ENCODE results near the gene GPER1. TPM values are rescaled to one million over a fixed set of nuclear protein-coding genes. Genes with fewer than 3 reads are reported as not detected.

GPER1 gene
- total RNA-seq, 1 experiment from 2014 or later = 2.9 TPM

GRCh38 chr7:1099154-1099542, 11.2 kb downstream of the GPER1 start:
- intact Hi-C loops (cut with micrococcal nuclease; ENCODE audit: unreplicated experiment) (no loop called here), in situ Hi-C loops (cut with HindIII; ENCODE audit: low pct_unique_long_range_greater_than_20kb, low sequenced_read_pairs) (no loop called here)
- POLR2A ChIA-PET = no interaction called here
- H3K9me3 ChIP-seq (ENCODE audit: control insufficient read depth, insufficient read depth, low read depth, low read length) = no peaks in the 10 kb centered on the region
- CTCF ChIA-PET = no interaction called here
- H3K36me3 ChIP-seq (ENCODE audit: control insufficient read depth, insufficient read depth, low read length) = no peaks in the 10 kb centered on the region
- peaks cover 4% of the 10 kb centered on the region; the same call in 1 of the 2 replicates for H3K4me1 ChIP-seq (ENCODE audit: control insufficient read depth, insufficient read depth, low read length)
- no peak overlapping the region for H3K4me3 ChIP-seq (ENCODE audit: low read depth in 2 of 2, low read length in 2 of 2)
- no TSS peak for BruUV-seq (replicated peaks)
- H3K27ac ChIP-seq (ENCODE audit: low read length) = no peak overlapping the region
- no peak for ATAC-seq
- DNase-seq (ENCODE audit: low read depth, low spot score) = no peak
- TF ChIP-seq REST (IDR thresholded peaks at IDR 0.05; ENCODE audit: insufficient read depth in 1 of 2, low read depth in 2 of 2, low read length in 1 of 2) = no peak
- no peak for TF ChIP-seq TCF7L2 (IDR thresholded peaks at IDR 0.05; ENCODE audit: low read depth, low read length)
- TF ChIP-seq SIN3A (IDR thresholded peaks at IDR 0.05; ENCODE audit: borderline replicate concordance, insufficient read depth, low read depth, low read length) = no peak
- TF ChIP-seq POLR2AphosphoS5 (IDR thresholded peaks at IDR 0.05; ENCODE audit: low read depth, low read length) = no peak
- TF ChIP-seq CTCF (IDR thresholded peaks at IDR 0.05) = no peak
- H3K27me3 ChIP-seq (ENCODE audit: control insufficient read depth, insufficient read depth, low read length) = no peaks in the 10 kb centered on the region

- no TSS peak for BruUV-seq (replicated peaks)
- H3K9me3 ChIP-seq (ENCODE audit: control insufficient read depth, insufficient read depth, low read depth, low read length) = no peaks in the 10 kb centered on the region
- in situ Hi-C loops (cut with HindIII; ENCODE audit: low pct_unique_long_range_greater_than_20kb, low sequenced_read_pairs) (no loop called here), intact Hi-C loops (cut with micrococcal nuclease; ENCODE audit: unreplicated experiment) (no loop called here)
- ChIA-PET CTCF (no interaction called here), POLR2A (no interaction called here)
- no peak for ATAC-seq
- peaks cover 4% of the 10 kb centered on the region; the same call in 1 of the 2 replicates for H3K4me1 ChIP-seq (ENCODE audit: control insufficient read depth, insufficient read depth, low read length)
- TF ChIP-seq CTCF (IDR thresholded peaks at IDR 0.05) (no peak), TCF7L2 (IDR thresholded peaks at IDR 0.05; ENCODE audit: low read depth, low read length) (no peak), REST (IDR thresholded peaks at IDR 0.05; ENCODE audit: insufficient read depth in 1 of 2, low read depth in 2 of 2, low read length in 1 of 2) (no peak), SIN3A (IDR thresholded peaks at IDR 0.05; ENCODE audit: borderline replicate concordance, insufficient read depth, low read depth, low read length) (no peak), POLR2AphosphoS5 (IDR thresholded peaks at IDR 0.05; ENCODE audit: low read depth, low read length) (no peak)
- DNase-seq (ENCODE audit: low read depth, low spot score) = no peak
- H3K27me3 ChIP-seq (ENCODE audit: control insufficient read depth, insufficient read depth, low read length) = no peaks in the 10 kb centered on the region
- no peak overlapping the region for H3K4me3 ChIP-seq (ENCODE audit: low read depth in 2 of 2, low read length in 2 of 2)
- no peak overlapping the region for H3K27ac ChIP-seq (ENCODE audit: low read length)
- H3K36me3 ChIP-seq (ENCODE audit: control insufficient read depth, insufficient read depth, low read length) = no peaks in the 10 kb centered on the region
Measured at GRCh38 chr7:1099637-1100036, 11.7 kb downstream of the GPER1 start.

Data from Panc1 (cell line).